IMR-90 (cell line): ENCODE measurements around the gene XPA.

ENCODE experiments used
- BHLHE40 ChIP-seq: fragments of 150-350 bp; IDR thresholded peaks from 2 replicates; pipeline ENCODE4 v1.6.1; 2016; ENCODE audit warnings: mild to moderate bottlenecking, low read depth, low read length
- CEBPB ChIP-seq: IDR thresholded peaks from 2 replicates; pipeline ENCODE4 v1.6.1; 2012; ENCODE audit warnings: low read depth, low read length, improper control_type of control experiment
- CHD1 ChIP-seq: IDR thresholded peaks from 2 replicates; pipeline ENCODE4 v1.6.1; 2012; ENCODE audit warnings: low read depth, low read length, improper control_type of control experiment
- FOS ChIP-seq: fragments of 150-350 bp; IDR thresholded peaks from 2 replicates; pipeline ENCODE4 v1.6.1; 2016; ENCODE audit warnings: low read depth, low read length
- MAFK ChIP-seq: IDR thresholded peaks from 2 replicates; pipeline ENCODE4 v1.6.1; 2012; ENCODE audit warnings: low read depth, low read length, improper control_type of control experiment
- MAZ ChIP-seq: IDR thresholded peaks from 2 replicates; pipeline ENCODE4 v1.6.1; 2012; ENCODE audit warnings: low read depth, mild to moderate bottlenecking, low read length, improper control_type of control experiment, moderate library complexity, borderline replicate concordance
- MXI1 ChIP-seq: IDR thresholded peaks from 2 replicates; pipeline ENCODE4 v1.6.1; 2012; ENCODE audit warnings: low read depth, mild to moderate bottlenecking, low read length, moderate library complexity, borderline replicate concordance
- POLR2A ChIP-seq: IDR thresholded peaks from 2 replicates; pipeline ENCODE4 v1.6.1; 2012; ENCODE audit warnings: mild to moderate bottlenecking, low read depth, low read length
- RAD21 ChIP-seq: IDR thresholded peaks from 2 replicates; pipeline ENCODE4 v1.6.1; 2012; ENCODE audit warnings: low read length, improper control_type of control experiment
- RCOR1 ChIP-seq: IDR thresholded peaks from 2 replicates; pipeline ENCODE4 v1.6.1; 2012; ENCODE audit warnings: mild to moderate bottlenecking, low read length, improper control_type of control experiment; ENCODE audit not compliant: insufficient replicate concordance
- RFX5 ChIP-seq: IDR thresholded peaks from 2 replicates; pipeline ENCODE4 v1.8.0; 2012; ENCODE audit warnings: low read depth, mild to moderate bottlenecking, low read length, moderate library complexity
- TF ChIP-seq, protein P1 (sequence below): conservative IDR thresholded peaks from 2 replicates; pipeline ENCODE4 v1.5.1; 2012; ENCODE audit warnings: mild to moderate bottlenecking, low read depth, low read length, improper control_type of control experiment

DNA sequence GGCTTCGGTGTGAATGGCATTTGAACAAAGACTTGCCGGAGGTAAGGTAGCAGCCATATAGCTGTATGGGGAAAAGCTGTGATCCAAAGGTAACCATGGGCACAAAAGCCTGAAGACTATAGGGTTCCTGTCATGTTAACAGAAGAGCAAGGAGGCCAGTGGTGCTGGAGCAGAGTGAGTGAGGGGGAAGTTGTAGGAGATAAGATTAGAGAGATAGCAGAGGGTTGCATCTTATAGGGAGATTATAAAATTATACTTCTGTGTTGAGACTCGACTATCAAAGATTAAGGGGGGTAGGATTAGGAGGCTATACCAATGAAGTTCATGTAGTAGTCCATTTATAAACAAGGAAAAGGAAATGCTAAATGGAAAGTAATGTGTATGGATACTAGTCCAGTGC, 60.2 kb downstream of the XPA start:
- TF ChIP-seq, protein P1, sequence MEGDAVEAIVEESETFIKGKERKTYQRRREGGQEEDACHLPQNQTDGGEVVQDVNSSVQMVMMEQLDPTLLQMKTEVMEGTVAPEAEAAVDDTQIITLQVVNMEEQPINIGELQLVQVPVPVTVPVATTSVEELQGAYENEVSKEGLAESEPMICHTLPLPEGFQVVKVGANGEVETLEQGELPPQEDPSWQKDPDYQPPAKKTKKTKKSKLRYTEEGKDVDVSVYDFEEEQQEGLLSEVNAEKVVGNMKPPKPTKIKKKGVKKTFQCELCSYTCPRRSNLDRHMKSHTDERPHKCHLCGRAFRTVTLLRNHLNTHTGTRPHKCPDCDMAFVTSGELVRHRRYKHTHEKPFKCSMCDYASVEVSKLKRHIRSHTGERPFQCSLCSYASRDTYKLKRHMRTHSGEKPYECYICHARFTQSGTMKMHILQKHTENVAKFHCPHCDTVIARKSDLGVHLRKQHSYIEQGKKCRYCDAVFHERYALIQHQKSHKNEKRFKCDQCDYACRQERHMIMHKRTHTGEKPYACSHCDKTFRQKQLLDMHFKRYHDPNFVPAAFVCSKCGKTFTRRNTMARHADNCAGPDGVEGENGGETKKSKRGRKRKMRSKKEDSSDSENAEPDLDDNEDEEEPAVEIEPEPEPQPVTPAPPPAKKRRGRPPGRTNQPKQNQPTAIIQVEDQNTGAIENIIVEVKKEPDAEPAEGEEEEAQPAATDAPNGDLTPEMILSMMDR, result no peak
- no peak for TF ChIP-seq RCOR1
- no peak for TF ChIP-seq RAD21
- no peak for TF ChIP-seq POLR2A
- TF ChIP-seq FOS, result no peak
- TF ChIP-seq MXI1, result no peak
- TF ChIP-seq RFX5, result no peak
- TF ChIP-seq MAFK, result no peak
- no peak for TF ChIP-seq MAZ
- no peak for TF ChIP-seq BHLHE40
- TF ChIP-seq CHD1, result no peak
- TF ChIP-seq CEBPB, result no peak
